Natural killer cell (primary cell): ENCODE data around the gene MLKL. TPM values are rescaled to one million over a fixed set of nuclear protein-coding genes. Genes with fewer than 3 reads are reported as not detected.
A peak's percentile ranks its signal among the peaks of the same experiment; 100 is the strongest.

Experiments used
- ATAC-seq, 3 donors: fragments of 150-1000 bp in 2 of 3; fragments of 200-7000 bp in 1 of 3; cut with Tn5 transposase; 1 replicate in 1 of 3; 2 replicates in 2 of 3; pipeline ENCODE4 v1.10.0; 2021; ENCODE audit warnings: mild to moderate bottlenecking in 2 of 3, moderate library complexity in 2 of 3
- DNase-seq, 2 donors: peaks; one replicate each; pipeline versions ENCODE4 v3.0.0 to v3.0.0-alpha.2; 2013 to 2021; ENCODE audit warnings: mixed read lengths in 1 of 2
- H3K27ac ChIP-seq: one replicate; pipeline ENCODE4 v1.5.1; 2013; ENCODE audit warnings: mild to moderate bottlenecking, low read length
- H3K27me3 ChIP-seq: one replicate; pipeline ENCODE4 v1.6.1; 2013; ENCODE audit warnings: low read length; ENCODE audit not compliant: control insufficient read depth, insufficient read depth
- H3K36me3 ChIP-seq: one replicate; pipeline ENCODE4 v1.6.1; 2013; ENCODE audit warnings: low read length; ENCODE audit not compliant: control insufficient read depth, insufficient read depth
- H3K4me1 ChIP-seq: one replicate; pipeline ENCODE4 v1.6.1; 2013; ENCODE audit warnings: low read length; ENCODE audit not compliant: control insufficient read depth, insufficient read depth
- H3K4me3 ChIP-seq: one replicate; pipeline ENCODE4 v1.5.1; 2013; ENCODE audit warnings: low read length
- H3K9me3 ChIP-seq: one replicate; pipeline ENCODE4 v1.6.1; 2013; ENCODE audit warnings: low read length; ENCODE audit not compliant: control insufficient read depth, insufficient read depth
- H3K27ac Mint-ChIP-seq, 2 donors: one replicate each; pipeline ENCODE4 v1.8.0; 2022; ENCODE audit warnings: mild to moderate bottlenecking in 2 of 2, mixed read lengths in 2 of 2, moderate library complexity in 1 of 2
- H3K27me3 Mint-ChIP-seq, 2 donors: one replicate each; pipeline ENCODE4 v1.8.0; 2022; ENCODE audit warnings: low read depth in 2 of 2, mixed read lengths in 2 of 2
- H3K36me3 Mint-ChIP-seq: one replicate; pipeline ENCODE4 v1.8.0; 2022; ENCODE audit warnings: mixed read lengths
- H3K4me1 Mint-ChIP-seq, 2 donors: one replicate each; pipeline ENCODE4 v1.8.0; 2022; ENCODE audit warnings: mixed read lengths in 2 of 2
- H3K4me3 Mint-ChIP-seq: one replicate; pipeline ENCODE4 v1.8.0; 2022; ENCODE audit warnings: mild to moderate bottlenecking, moderate library complexity, mixed read lengths
- H3K9me3 Mint-ChIP-seq, 2 donors: one replicate each; pipeline ENCODE4 v1.8.0; 2022; ENCODE audit warnings: mixed read lengths in 2 of 2
- WGBS: methylation state at CpG from one replicate; pipeline ENCODE4 v1.1.7; 2013; ENCODE audit warnings: missing lambda C conversion rate; ENCODE audit not compliant: insufficient coverage; 5-methylcytosine and 5-hydroxymethylcytosine counted together
- intact Hi-C: fragments of 100-400 bp; cut with micrococcal nuclease; formaldehyde crosslinking; loops from one replicate; pipeline ENCODE4 v1.14.2; 2022
- total RNA-seq, 4 donors: library from RNA; stranded (reverse); fragments of 120-200 nt in 1 of 4; gene quantifications; one replicate each; pipeline versions ENCODE4 v1.2.3 to v1.2.4, GENCODE V29; 2013 to 2022
- TF ChIP-seq, protein P1 (sequence below): fragments of 200-600 bp; IDR thresholded peaks from one replicate; pipeline ENCODE4 v1.8.0; 2022; ENCODE audit warnings: antibody characterized with exemption

MLKL gene
- total RNA-seq, 3 donors from 2014 or later (not counting 1 experiment from before 2014, with no cell fraction given) = 39.8 to 57.5 (median 52.1) TPM

GRCh38 chr16:74713325-74713724 lies 12.7 kb upstream of the MLKL start:
- H3K4me3 ChIP-seq = no peak overlapping the region
- H3K4me1 ChIP-seq = no peaks in the 10 kb centered on the region
- Mint-ChIP-seq H3K36me3 (no peaks in the 10 kb centered on the region), H3K4me1 (peaks cover 5 to 6% of the 10 kb centered on the region in 2 donors), H3K27me3 (peaks cover 0 to 3% of the 10 kb centered on the region in 2 donors), H3K4me3 (no peak overlapping the region), H3K9me3 (no peaks in the 10 kb centered on the region), H3K27ac (no peak overlapping the region)
- intact Hi-C loops = no loop called here
- WGBS = 89% methylated on average over 10 of the region's 10 CpGs
- TF ChIP-seq, protein P1, sequence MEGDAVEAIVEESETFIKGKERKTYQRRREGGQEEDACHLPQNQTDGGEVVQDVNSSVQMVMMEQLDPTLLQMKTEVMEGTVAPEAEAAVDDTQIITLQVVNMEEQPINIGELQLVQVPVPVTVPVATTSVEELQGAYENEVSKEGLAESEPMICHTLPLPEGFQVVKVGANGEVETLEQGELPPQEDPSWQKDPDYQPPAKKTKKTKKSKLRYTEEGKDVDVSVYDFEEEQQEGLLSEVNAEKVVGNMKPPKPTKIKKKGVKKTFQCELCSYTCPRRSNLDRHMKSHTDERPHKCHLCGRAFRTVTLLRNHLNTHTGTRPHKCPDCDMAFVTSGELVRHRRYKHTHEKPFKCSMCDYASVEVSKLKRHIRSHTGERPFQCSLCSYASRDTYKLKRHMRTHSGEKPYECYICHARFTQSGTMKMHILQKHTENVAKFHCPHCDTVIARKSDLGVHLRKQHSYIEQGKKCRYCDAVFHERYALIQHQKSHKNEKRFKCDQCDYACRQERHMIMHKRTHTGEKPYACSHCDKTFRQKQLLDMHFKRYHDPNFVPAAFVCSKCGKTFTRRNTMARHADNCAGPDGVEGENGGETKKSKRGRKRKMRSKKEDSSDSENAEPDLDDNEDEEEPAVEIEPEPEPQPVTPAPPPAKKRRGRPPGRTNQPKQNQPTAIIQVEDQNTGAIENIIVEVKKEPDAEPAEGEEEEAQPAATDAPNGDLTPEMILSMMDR = no peak
- H3K9me3 ChIP-seq = no peaks in the 10 kb centered on the region
- no peak for ATAC-seq
- H3K27ac ChIP-seq = no peak overlapping the region
- H3K36me3 ChIP-seq = no peaks in the 10 kb centered on the region
- no peaks in the 10 kb centered on the region for H3K27me3 ChIP-seq
- no peak for DNase-seq

- no peaks in the 10 kb centered on the region for H3K9me3 ChIP-seq
- 92% methylated on average over 12 of the region's 12 CpGs for WGBS
- H3K9me3 Mint-ChIP-seq = no peaks in the 10 kb centered on the region
- H3K4me1 Mint-ChIP-seq = peaks cover 5 to 6% of the 10 kb centered on the region in 2 donors
- intact Hi-C loops = no loop called here
- ATAC-seq (no peak), DNase-seq (no peak)
- no peak overlapping the region for H3K27ac Mint-ChIP-seq
- H3K4me3 ChIP-seq = no peak overlapping the region
- H3K4me3 Mint-ChIP-seq = no peak overlapping the region
- no peaks in the 10 kb centered on the region for H3K4me1 ChIP-seq
- peaks cover 0 to under 1% of the 10 kb centered on the region in 2 donors for H3K27me3 Mint-ChIP-seq
- H3K36me3 ChIP-seq = no peaks in the 10 kb centered on the region
- no peaks in the 10 kb centered on the region for H3K27me3 ChIP-seq
- no peak overlapping the region for H3K27ac ChIP-seq
- TF ChIP-seq, protein P1 = no peak
- no peaks in the 10 kb centered on the region for H3K36me3 Mint-ChIP-seq
These were observed 11.3 kb upstream of the MLKL start for GRCh38 chr16:74711938-74712337.

DNA sequence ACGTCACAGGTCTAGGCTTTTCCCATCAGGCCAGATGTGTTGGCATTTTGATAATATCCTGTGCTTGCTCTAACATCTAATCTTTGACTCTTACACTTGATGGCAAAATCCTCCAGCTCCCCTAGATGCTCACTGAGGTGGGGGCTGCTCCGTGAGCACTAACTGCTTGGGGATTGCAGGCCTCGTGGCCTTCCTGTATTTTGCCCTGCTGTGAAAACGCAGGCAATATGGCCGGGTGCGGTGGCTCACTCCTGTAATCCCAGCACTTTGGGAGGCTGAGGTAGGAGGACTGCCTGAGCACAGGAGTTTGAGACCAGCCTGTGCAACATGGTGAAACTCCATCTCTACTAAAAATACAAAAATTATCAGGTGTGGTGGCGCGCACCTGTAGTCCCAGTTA lies 9.7 kb upstream of the MLKL start:
- ATAC-seq (no peak), DNase-seq (no peak)
- Mint-ChIP-seq H3K36me3 (no peaks in the 10 kb centered on the region), H3K4me1 (peaks cover 5 to 6% of the 10 kb centered on the region in 2 donors), H3K27me3 (no peaks in the 10 kb centered on the region), H3K4me3 (no peak overlapping the region), H3K27ac (no peak overlapping the region), H3K9me3 (no peaks in the 10 kb centered on the region)
- 97% methylated on average over 8 of the region's 8 CpGs for WGBS
- H3K27ac ChIP-seq = no peak overlapping the region
- H3K36me3 ChIP-seq = no peaks in the 10 kb centered on the region
- H3K4me3 ChIP-seq = no peak overlapping the region
- no peaks in the 10 kb centered on the region for H3K4me1 ChIP-seq
- no peaks in the 10 kb centered on the region for H3K9me3 ChIP-seq
- intact Hi-C loops = no loop called here
- H3K27me3 ChIP-seq = no peaks in the 10 kb centered on the region
- TF ChIP-seq, protein P1 = no peak

GRCh38 chr16:74709441-74709877 lies 8.8 kb upstream of the MLKL start:
- ATAC-seq (peak; percentile 95 to 100 (median 100)), DNase-seq (peak; percentile 75 to 92)
- Mint-ChIP-seq H3K27ac (peak overlapping the region; percentile 1 to 20), H3K36me3 (no peaks in the 10 kb centered on the region), H3K9me3 (no peaks in the 10 kb centered on the region), H3K4me1 (peaks cover 5 to 6% of the 10 kb centered on the region in 2 donors), H3K27me3 (no peaks in the 10 kb centered on the region), H3K4me3 (no peak overlapping the region)
- intact Hi-C loops = loop anchor here (1.0 to 10.0 kb wide), 3 partner anchors 153 to 402 kb away; partner anchors contain the start of gene WDR59
- H3K4me1 ChIP-seq = no peaks in the 10 kb centered on the region
- no peaks in the 10 kb centered on the region for H3K27me3 ChIP-seq
- H3K27ac ChIP-seq = no peak overlapping the region
- no peaks in the 10 kb centered on the region for H3K36me3 ChIP-seq
- TF ChIP-seq, protein P1 = peak; percentile 98
- 2% methylated on average over 6 of the region's 6 CpGs for WGBS
- H3K4me3 ChIP-seq = no peak overlapping the region
- H3K9me3 ChIP-seq = no peaks in the 10 kb centered on the region
